ENCODE data around the gene NENF.

The NENF gene

DNA sequence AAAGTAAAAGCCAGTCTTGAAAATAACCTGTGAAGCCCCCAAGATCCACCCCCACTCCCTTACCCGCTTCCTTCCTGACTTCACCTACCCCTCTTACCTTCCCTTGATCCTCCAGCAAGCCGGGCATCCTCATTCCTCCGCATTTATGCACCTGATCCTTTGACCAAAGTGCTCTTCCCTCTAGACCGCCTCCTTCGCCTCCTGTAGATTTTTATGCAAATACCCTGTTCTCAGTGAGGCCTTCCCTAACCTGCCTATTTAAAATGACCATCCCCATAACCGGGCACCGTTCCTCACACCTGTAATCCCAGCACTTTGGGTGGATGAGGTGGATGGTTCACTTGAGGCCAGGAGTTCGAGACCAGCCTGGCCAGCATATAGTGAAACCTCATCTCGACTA is 1.1 kb upstream of the NENF start:
- DNase-seq (ENCODE audit: low spot score), result no peak

DNA sequence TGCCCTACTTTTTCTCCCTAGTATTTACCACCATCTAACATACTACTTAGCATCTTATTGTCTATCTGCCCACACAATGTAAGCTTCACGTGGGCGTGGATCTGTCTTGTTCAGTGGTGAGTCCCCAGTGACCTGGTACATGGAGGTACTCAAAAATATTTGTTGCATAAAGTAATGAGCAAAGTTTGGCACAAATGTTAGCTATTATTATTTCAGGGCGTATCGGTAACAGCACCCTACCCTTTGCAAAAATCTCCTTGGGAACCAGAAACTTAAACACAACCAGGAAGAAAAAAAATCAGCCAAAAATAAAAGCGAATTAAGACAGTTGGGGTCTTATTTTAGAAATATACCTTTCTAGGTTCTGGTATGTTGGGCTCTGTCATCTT is 454 bp upstream of the NENF start:
- no peak for DNase-seq (ENCODE audit: low spot score)

DNA sequence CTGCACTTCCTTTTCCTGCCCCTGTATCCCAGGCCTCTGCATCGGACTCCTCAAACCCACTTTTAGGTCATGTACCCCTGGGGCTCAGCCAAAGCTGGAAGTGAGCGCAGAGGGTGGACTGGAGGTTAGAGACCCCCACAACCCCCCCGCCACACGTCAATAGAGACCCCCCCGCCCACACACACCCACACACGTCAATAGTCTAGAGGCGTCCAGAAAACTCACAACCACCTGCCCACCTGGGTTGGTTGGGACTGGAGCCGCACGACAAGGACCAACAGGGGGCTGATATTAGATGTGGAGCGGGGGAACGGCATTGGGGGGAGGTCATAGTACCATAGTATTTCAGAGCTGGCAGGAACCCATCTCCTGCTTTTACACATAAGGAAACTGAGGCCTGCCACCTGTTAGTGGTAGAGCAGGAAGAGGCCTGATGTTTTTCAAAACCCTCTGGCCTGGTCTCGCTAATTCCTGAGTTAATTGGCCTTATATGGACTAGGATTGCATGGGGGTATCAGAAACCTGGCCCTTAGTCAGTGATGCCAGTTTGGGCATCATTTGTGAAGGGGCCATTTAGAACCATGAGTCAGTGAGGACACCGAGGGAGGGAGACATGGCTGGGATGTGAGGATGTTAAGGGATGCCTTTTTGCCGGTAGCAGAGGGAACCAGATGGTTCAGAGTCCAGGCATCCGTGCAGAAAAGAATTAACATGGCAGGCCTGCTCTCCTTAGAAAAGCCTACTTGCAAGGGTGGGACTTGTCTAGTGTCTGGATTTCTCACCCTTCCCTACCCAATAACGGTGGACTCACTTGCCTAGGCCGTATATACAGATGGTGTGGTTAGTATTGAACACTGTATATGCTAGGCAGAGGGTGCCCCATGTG is 1.1 kb downstream of the NENF start:
- no peak for DNase-seq (ENCODE audit: low spot score)

DNA sequence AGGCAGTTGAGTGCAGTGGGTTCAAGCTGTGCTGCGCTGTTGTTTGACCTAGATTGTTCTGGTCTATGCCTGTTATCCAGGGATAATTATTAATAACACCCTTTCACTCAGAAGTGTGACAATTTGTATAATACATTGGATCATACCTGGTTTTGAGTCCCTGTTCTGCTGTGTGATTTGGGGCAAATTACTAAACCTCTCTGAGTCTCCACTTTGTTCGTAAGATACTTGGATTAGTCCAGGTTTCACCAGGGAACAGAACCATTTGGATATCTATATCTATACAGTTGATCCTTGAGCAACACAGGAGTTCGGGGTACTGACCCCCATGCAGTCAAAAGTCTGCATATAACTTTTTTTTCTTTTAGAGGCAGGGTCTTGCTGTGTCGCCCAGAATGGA is 2.3 kb downstream of the NENF start:
- DNase-seq (ENCODE audit: low spot score), result no peak

DNA sequence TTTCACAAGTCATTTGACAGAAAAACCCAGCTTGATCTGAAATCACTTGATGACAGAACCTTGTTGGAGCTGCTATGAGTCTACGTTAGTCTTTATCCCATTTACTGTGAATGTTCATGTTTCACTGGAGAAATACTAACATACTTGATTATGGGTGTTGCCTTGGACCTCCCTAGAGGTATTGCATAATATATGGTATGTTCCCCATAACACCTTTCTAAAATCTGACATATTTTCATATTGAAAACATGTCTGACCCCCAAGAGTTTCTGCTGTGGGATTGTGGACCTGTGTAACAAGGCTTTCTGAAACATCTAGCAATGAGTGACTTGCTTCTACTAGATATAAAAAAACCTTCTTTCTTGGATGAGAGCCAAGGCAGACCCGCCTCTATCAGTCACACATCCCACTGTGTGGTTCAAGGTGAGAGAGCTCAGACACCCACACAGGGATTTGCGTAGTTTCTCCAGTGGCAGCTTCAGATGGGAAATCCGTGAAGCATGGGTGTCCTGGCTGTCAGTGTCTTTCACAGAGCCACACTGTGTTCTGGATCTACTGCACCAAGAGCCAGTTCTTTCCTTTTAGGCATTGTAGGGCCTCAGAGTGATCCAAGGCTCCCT is 4.6 kb downstream of the NENF start:
- peak; percentile 20 for DNase-seq (ENCODE audit: low spot score)

DNA sequence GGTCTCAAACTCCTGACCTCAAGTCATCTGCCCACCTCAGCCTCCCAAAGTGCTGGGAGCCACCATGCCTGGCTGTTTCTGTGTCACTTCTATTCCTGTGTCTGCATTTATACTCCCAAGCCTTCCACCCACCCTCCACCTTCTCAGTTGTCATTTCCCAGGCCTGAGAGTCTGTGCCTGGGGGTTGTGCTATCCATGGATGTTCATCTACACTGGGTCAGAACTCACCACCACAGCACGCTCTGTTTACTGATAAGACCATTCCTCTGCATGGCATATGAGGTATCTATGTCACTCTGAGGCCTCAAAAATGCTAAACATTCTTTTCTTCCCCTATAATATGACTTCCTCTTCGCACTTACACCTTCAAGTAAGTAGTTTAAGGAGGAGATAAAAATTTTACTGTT is 6.1 kb downstream of the NENF start:
- no peak for DNase-seq (ENCODE audit: low spot score)

DNA sequence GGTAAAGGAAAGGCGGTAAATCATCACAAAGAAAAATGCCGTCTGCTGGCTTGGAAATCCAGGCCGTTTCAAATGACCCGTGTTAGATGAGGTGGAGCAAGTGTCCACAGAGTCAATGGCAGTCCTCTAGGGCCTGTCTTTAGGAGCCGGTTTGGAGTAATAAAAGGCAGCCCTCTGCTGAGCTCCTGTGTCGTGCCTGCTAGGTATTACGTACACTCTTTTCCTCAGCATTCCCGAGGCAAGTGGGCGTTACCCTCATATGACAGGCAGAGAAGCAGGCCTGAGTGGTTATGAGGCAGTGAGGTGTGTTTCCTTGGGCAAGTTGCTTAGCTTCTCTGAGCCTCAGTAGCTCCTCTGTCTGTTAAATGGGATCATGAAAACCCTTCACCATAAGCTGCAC is 7.7 kb downstream of the NENF start:
- no peak for DNase-seq (ENCODE audit: low spot score)

DNA sequence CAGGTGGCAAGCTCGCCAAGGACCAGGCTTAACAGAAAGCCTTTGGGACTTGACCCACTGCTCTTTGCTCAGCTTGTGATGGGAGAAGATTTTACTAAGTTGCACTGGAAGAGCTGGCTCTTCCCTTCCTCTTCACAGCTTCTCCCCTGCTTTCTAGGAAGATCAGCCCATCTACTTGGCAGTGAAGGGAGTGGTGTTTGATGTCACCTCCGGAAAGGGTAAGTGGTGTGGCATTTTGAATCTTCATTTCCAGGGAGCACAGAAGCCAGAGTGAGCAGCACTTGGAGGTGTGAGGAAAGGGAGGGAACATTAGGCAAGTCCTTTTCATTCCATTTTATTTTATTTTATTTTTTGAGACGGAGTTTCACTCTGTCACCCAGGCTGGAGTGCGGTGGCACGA is 9.7 kb downstream of the NENF start:
- DNase-seq (ENCODE audit: low spot score), result no peak

DNA sequence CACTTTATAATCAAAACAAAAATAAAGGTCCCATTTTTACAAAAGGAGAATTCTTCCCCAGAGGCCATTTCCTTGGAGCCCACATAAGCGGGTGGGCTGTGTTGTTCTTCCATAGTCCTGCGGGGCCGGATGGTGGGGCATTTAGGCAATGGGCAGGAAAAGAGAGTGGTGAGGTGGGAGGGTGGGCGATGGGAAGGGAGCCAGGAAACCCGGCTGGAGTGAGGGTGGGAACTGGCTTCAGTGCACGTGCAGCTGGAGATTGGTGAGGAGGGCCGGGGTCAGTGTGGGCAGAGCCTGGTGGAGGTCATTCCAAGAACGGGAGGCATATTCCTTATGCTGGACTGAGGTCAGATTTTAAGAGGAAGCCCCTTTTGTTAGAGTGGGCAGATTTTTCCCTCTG is 13.6 kb downstream of the NENF start:
- DNase-seq (ENCODE audit: low spot score), result no peak

DNA sequence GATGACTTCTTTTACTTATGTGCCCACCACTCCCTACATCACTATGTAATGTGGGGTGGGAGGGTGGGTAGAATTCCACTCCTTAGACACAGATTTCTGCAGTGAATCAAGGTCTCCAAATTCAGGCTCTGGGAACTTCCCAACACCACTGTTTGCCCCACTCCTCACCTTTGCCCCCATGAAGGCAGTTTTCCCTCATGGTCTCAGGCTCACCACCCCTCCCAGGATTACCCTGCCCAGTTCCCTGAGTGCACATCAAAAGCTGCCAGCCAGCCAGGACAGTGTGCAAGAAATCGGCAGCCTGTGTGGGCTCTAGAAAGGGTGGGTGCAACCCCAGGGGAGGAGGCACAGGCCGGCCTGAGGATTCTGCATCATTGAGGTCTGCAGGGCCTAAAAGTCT is 14.8 kb downstream of the NENF start:
- DNase-seq (ENCODE audit: low spot score), result no peak

DNA sequence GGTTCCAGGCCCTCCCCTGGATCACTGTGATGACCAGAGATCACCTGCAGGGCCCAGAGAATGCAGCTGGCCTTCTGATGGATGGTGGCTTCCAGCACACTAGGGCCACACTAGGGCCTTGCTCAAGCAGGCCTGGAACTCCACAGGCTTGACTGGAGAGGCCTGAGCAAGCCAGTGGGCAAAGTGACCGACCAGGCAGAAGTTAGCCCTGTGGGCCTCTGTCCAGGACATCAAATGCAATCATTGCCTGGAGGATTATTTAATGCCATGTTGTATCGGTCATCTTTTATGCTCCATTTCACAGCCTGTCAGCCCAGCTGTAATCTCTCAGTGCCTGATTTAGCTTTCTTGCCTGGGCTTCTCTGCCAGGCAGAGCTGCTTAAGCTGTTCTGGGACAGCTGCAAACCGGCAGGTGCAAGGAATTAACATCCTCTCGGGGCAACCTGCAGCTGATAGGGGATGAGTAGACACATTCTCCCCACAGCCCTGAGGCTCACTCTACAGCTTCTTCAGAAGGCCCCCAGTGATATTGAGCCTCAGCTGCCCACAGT is 17.7 kb downstream of the NENF start:
- DNase-seq (ENCODE audit: low spot score), result no peak

DNA sequence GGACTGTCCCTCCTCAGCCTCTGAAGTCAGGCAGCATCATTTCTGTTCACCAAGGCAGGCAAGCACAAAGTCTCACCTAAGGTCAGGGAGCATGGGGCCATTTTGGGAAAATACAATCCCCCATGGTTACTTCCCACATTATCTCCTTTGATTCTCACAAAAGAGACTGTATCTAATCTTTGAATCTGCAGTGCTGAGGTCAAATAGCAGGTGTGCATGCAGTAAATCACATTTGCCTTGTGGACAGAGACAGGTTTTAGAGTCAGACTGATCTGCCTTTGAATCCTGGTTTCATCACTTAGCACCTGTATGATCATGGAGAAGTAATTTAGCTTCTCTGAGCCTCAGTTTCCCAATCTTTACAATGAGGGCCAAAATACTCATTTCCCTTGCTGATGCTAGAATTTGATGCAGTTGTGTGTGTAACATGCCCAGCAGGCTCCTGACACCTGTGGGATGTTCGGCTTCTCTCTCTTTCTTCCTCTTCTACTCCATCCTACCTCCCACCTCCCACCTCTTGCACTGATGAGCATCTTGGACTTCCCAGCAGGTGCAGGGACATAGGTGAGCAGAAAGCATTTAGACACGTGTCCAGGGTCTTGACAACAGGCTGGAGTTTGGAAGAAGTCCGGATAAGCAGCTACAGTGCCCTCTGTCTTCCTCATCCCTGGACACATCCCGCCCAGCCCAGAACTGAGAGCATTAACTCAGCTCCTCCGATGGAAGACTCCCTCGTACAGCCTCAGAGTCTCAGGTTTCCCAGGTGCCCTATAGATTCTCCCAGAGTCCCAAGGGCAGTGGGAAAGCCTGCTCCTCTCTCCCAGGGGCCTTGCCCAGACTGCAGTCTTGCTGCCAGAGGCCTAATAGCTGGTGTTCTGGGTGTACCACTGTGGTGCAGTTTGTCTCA is 18.9 kb downstream of the NENF start:
- DNase-seq (ENCODE audit: low spot score), result no peak

DNA sequence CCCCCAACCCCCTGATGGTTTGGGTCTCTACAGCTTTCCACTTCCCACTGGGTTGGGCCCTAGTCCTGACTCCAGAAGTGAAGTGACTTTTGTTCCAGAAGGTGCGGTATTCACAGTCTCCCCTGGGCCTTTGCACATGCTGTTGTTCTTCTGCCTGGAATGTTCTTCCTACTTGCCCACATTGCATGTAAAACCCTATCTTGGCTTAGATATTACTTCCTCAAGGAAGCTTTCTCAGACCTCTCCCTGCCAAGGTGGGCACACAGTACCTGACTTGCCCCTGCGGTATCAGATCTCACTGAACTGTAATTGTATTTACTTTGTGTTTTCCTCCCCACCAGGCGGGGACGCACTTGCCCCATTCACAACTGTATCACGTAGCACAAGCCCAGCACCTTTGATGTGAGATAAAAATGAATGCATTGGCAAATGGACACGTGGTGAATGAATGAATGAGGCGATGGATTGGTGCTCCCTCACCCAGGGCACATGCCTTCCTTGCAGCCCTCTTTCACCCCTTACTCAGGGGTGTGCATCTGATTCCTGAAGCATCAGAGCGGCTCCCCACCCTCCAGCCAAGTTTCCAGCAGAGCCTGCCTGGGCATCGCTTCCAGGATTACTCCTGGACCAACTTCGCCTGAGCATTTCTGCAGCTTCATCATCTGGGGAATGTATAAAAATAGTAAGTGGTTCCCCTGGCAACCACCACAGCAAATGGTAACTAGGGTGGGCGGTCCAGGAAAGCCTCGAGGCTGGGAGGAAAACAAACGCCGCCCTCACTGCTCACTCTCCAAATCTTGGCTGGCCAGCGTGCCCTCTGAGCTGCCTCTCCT is 19.8 kb downstream of the NENF start:
- no peak for DNase-seq (ENCODE audit: low spot score)

DNA sequence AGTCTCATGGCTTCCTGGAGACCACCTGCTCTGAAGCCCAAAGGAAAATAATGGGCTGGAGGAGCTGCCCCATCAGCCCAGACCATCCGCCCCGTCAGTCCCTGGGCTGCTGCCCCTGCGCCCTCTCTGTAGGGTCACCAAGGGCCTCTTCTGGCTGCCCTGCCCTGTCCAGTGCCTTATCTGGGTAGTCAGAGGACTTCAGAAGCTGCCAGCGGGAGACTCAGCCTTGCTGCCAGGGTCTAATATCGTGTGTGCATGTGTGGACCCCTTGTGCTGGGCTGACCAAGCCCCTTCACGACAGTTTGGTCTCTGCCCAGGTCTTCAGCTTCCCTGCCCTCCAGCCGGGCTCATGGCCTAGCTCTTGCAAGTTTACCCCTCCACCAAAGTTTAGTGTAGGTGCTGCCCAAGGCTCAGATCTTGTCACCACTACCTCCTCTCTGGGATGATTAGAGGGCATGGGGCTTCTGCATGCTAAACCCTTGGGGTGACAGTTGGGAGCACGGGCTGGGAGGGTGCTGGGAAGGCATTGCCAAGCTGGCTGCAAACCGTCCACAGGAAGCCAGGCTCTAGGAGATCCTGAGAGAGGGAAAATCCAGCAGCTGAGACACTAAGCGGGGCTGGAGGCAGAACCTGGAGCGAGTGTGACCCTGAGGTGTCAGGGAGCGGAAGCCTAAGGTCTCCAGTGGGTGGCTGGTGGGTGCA is 20.6 kb downstream of the NENF start:
- no peak for DNase-seq (ENCODE audit: low spot score)

DNA sequence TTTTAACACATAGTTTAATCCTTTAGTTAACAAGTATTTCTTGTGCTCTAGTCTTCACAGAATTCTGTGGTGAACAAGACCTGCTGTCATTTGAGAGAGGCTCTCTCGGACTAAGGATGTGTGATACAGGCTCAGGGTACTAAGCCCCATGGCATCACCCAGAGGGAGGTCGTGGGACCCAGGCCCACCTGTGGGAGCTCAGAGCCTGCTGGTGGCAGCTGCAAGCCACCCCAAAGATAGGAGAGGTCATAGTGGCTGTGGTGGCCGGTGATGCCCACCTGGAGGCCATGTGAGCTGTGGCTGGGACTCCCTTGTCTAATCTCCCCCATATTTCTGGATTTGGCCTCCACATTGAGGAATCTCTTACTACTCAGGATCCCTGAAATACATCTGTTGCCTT is 22.0 kb downstream of the NENF start:
- DNase-seq (ENCODE audit: low spot score), result no peak

DNA sequence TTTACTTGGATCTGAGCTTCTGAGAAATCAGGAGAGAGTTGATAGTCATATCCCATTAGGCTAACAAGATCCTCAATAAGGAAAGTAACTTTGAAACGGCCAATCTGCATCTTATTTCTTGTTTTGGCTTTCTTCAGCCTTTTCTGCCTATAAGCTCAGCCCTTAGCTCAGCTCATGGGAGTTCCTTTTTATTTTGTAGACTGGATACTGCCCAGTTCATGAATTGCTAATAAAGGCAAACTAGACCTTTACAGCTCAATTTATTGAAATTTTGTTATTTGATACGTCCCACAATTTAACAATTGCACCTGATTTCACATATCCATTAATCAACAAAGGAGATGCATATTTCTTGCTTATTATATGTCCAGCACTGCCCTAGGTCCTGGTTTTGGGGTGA is 22.7 kb downstream of the NENF start:
- no peak for DNase-seq (ENCODE audit: low spot score)

DNA sequence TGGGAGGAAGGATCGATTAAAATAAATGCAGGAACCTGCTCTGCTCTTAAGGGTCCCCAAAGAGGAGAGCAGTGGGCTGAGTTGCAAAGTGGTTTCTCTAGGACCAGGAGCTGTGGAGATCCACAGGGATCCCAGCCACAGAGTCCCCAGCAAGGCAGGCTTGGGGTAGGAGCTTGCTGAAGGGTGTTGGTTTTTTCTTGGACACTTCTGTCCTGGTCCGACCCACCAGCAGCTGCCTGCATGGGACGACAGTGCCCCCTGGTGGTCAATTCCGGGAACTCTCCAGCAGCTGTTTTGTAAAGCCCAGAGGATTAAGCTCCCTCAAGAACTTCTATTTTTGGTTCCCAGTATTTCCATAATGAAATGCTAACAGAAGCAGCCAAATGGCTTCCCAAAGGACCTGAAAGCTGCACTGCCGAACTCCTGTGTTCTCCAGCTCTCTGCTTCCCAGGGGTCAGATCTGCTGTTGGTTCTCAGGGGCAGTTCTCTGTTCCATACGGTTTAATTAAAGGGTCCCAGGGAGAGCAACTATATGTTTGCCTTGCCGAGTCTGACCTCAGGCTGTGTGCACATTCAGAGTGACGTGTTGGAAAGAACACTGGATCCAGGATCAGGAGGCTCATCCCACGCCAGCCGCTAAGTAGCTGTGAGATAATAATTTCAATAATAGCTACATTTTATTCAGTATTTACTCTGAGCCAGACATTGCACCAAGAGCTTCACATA is 23.2 kb downstream of the NENF start:
- DNase-seq (ENCODE audit: low spot score), result peak; percentile 72

DNA sequence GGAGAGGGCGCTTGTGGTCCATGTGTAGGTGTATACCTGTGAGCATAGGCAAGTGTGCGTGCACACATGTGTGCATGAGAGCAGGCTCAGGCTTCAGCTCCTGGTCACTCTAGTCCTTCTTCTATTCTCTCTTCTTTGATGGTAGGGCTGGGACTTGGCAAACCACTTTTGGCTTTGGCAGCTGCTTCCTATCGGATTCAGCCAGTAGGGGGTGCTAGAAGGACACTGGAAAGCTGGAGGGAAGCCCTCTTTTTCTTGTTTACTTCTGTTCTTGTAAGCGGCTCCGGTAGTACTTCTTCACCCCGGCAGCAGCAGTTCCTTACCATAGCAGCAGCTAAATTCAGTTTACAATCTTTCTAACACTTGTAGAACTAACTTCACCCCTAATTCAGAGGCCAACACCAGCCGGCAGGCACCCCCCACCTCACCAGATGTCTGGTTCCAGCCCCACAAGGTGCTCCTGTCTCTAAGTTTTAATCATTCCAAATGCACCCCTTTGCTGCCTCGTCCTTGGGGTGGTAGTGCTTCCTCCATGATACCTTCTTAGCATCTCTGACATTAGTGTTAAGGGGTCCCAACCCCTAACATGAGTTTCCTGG is 25.1 kb downstream of the NENF start:
- DNase-seq (ENCODE audit: low spot score), result no peak

DNA sequence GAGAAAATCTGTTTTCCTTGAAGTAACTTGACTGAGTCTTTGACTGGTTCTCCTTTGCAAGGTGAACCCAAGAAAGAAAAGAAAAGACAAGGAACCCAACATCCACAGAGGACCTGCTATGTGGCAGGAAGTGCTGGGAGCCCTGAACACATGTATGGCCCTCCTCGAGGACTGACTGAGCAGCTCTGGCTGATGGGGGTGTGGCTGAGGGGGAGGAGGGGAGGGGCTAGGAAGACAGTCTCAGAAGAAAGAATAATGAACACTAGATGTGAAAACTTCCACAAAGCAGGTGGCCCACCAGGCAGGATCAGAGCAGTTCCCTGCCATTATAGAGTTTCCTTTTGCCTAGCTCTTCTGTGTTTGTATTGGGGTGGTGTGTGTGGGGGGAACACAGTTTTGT is 26.1 kb downstream of the NENF start:
- no peak for DNase-seq (ENCODE audit: low spot score)

DNA sequence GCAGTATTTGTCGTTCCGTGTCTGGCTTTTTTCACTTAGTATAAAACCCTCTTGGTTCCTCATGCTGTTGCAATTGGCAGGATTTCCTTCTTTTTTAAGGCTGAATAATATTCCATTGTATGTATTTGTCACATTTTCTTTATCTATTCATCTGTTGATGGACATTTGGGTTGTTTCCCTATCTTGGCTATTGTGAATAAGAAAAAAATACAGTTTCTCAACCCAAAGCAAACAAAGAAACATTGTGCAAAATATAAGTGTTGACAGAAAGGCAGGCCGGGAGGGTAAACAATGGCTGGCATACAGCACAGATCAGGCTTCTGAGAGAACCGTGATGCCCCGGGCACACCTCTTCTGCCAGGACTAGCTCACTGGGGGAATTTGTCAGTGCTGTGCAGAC is 26.9 kb downstream of the NENF start:
- DNase-seq (ENCODE audit: low spot score), result no peak

Measured in LoVo (cell line).